GM18499 (cell line): ENCODE results near the gene PCSK5.

Experiments used
- ATAC-seq: cut with Tn5 transposase; IDR thresholded peaks from one replicate; pipeline ENCODE4 v1.9.1; 2021; ENCODE audit warnings: moderate number of reproducible peaks; ENCODE audit not compliant: insufficient read depth, unreplicated experiment

Gene PCSK5

DNA sequence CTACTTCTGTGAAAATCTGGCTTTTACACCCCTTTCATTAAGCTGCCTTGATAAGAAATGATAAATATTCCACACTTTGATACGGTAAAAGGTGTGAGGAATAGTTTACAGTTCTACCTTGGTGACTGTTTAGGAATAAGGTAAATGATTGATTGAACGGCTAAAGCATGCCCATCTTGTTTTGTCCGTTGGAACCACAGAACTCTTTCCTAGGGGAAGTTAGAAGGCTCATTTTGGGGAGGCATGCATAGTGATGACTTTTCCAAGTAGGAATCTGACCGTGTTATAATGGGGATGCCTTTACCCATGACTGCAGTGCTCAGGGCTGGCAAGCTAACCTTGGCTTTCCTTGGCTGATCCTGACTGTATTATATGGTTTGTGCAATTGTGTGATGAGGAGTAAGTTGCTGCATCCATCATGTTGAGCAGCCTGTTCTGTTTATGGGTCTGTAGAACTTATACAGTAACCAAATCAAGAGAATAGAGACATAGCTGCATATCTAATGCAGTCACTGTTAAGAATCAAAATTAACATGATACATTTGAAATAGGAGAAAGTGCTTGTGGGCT is 24.5 kb downstream of the PCSK5 start:
- no peak for ATAC-seq

DNA sequence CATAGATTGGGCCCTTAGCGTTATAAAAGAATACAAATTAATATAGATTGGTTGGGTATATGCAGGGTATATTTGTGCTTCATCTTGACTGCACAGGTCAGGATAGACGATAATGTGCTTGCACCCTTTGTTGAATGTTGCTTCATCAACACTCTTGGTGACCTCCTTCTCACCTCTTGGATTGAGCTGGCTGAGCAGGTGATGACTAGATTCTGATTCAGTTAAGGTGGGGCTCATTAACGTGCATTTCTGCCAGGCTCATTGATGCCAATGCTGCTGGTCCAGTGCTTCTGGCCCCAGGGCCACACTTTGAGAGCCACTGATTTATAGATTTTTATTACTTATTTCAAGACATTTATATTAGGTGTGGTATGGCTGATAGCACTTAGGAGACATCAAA is 27.7 kb downstream of the PCSK5 start:
- ATAC-seq, result no peak

DNA sequence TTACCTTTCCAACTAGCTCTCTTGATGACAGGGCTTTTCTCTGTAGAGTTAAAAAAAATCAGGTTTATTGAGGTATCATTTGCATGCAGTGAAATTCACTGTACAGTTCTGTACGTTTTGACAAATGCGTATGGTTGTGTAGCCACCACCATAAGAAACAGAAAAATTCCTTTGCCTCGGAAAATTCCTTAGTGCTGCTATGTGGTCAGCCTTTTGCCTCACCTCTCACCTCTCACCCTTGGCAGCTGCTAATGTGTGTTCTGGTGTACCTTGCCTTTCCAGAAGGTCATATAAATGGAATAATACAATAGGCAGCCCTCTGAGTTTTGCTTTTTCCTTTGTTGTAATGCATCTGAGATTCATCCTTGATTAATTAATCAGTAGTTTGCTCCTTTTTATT is 28.4 kb downstream of the PCSK5 start:
- no peak for ATAC-seq

GRCh38 chr9:75921391-75922127 is 31.1 kb downstream of the PCSK5 start:
- ATAC-seq, result no peak

DNA sequence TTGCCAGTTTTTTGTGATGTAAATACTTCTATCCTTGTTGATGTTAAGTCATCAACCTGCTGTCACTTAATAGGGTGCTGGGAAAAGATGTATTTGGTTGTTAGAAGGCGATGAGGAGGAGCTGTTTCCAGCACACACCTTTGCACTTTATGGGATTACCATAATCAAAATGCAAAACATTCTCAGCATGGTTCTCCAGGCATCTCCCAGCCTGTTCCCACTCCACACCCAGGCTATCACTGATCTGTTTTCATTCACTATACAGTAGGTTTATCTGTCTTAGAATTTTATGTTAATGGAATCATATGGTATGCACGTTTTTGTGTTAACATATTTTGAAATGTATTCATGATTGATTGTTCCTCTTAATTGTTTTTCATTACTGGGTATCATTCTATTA is 35.9 kb downstream of the PCSK5 start:
- no peak for ATAC-seq

DNA sequence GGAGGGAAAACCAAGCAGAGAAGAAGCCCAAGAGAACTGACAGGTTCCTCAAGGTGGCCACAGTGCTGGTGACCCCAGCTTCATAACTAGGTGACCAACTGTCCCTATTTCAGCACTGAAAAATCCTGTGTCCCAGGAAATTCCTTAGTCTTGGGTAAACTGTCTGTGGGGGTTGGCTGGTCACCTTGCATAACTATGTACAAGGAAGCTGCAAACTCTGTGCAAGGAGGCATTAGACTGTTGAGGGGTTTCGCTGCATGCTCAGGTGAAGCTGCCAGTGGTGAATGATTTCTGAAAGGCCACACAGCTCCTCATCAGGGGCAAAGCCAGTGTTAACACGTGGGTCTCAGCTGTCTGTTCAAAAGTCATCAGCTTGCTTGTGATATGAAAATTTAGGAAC is 36.9 kb downstream of the PCSK5 start:
- ATAC-seq, result no peak

GRCh38 chr9:75930190-75930589 is 39.7 kb downstream of the PCSK5 start:
- ATAC-seq, result no peak

DNA sequence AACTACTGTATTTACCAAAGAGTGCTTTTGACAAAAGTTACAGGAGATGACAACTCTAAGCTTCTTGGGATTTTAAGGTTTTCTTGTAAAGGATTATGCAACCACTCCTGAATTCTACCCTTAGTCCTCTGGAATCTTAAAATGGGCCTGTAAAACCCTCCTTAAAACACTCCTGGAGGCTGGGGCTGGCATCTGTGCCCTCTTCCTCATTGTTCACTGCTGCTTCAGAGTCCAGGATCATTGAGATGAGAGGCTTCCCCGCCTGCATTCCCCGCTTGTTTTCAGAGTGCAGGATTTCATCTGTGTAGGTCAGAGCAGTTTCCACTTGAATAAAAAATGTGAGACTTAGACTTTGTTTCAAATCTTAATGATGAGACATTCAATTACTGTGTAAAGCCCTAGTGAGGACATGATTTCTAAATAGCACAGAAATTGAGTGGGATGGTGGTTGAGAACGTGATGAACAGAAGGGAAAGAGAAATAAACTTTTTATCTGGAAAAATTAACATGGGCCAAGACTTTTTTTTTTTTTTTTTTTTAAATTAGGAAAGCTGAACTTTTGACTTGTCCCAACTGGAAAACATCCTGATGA is 40.4 kb downstream of the PCSK5 start:
- ATAC-seq, result no peak

DNA sequence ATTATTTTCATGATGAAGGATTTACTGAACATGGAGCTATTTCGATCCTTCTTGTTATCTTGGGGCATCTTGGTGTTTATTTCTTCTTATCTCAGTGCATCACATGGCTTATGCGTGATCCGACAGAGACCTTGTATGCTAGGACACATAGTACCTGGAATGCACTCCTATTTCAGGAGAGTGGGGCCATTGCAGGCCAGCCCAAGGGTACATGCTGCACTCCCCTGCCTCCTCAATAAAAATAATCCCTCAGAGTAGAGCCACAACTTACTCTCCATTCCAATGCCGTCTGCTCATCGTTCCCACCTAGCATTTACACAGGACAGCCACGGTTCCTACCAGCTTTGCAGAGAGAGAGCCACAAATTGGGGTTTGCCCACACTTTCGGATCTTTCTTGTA is 43.5 kb downstream of the PCSK5 start:
- no peak for ATAC-seq

GRCh38 chr9:75935591-75935990 is 45.1 kb downstream of the PCSK5 start:
- no peak for ATAC-seq

DNA sequence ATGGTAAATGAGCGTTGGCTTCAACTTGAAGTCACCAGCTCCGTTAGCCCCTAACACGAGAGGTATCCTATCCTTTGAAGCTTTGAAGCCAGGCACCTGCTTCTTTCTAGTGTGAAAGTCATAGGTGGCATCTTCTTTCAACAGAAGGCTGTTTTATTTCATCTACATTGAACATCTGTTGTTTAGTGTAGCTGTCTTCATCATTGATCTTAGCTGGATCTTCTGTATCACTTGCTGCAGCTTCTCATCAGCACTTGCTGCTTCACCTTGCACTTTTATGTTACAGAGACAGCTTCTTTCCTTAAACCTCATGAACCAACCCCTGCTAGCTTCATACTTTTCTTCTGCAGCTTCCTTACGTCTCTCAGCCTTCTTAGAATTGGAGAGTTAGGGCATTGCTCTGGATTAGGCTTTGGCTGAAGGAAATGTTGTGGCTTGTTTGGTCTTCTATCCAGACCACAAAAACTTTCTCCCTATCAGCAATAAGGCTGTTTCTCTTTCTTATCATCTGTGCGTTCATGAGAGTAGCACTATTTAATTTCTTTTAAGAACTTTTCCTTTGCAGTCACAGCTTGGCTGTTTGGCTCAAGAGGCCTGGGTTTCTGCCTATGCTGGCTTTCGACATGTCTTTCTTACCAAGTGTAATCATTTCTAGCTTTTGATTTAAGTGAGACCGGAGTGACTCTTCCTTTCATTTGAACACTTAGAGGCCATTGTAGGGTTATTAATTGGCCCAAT is 47.2 kb downstream of the PCSK5 start:
- no peak for ATAC-seq

GRCh38 chr9:75938946-75939345 is 48.5 kb downstream of the PCSK5 start:
- no peak for ATAC-seq

DNA sequence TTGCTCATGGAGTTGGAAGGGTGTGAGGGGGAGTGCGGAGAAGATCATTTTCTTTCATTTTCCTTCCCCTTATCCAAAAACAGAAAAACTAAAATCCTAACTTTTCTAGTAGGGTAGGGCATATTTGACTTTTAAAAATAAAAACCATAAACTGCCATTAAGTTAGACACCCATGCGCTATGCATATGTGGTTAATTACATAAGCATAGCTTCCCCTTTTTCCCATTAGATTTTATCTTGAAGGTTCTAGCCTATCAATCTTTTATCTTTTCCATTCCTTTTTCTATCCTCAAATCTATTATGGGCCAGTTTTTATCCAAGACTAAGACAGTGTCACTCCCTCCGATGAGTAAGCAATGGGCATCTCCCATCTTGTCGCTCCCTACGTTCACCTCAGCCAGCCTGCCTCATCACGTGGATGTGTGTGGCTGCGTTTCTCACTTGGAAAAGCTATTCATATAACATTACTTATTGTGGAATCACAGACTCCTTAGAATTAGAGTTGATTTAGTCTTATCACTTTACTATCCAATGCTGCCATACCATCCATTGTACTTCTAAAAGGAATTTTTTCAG is 49.2 kb downstream of the PCSK5 start:
- no peak for ATAC-seq

DNA sequence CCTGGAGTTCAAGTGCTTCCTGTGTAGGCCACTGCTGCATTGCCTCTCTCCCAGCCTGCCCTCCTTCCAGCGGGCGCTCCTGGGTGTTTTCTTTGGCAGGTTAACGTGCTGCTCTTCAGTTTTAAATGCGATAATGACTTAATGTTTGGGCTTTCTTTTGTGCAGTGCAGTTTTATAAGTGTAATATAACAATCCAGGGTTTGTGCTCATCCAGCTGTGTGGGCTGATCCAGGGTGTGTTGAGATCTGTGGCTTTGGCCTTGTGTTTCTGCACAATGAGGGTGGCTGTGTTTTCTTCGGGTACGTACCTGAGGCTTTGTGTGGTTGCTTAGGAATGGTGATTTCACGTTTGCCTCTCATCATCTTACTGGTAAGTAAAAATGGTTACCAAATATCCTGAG is 50.6 kb downstream of the PCSK5 start:
- ATAC-seq, result no peak

- no peak for ATAC-seq
Measured at GRCh38 chr9:75941577-75942311, 51.3 kb downstream of the PCSK5 start.

GRCh38 chr9:75946766-75947165 is 56.3 kb downstream of the PCSK5 start:
- ATAC-seq, result no peak

DNA sequence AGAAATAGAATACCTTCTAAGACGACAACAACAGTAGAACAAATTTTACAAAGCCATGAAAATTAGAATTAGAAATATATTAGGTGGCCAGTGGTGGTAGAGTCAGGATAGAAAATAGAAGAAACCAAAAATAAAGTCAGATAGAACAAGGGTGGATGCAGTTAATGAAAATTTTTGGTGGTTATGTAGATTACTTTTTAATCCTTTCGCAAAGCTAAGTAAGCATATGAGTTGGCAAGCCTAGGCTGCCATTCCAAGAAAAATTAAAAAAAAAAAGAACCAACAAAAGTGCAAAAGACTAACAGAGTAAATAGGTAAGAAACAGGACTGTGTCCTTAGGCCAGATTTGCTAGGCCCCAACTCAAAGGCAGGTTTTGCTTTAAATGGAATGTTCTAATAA is 56.8 kb downstream of the PCSK5 start:
- no peak for ATAC-seq

GRCh38 chr9:75950998-75951397 is 60.5 kb downstream of the PCSK5 start:
- no peak for ATAC-seq

- no peak for ATAC-seq
Measured at GRCh38 chr9:75953218-75953617, 62.7 kb downstream of the PCSK5 start.

- ATAC-seq, result no peak
Measured at GRCh38 chr9:75956161-75956560, 65.7 kb downstream of the PCSK5 start.
